Heart left ventricle (tissue), 13 donors: Measurements from ENCODE around the gene TMEM128.

Source experiments
- CTCF ChIP-seq, 12 donors: fragments of 200-600 bp; sonication (generic) in 4 of 12; IDR thresholded peaks; one replicate each; pipeline versions ENCODE4 v1.5.0 to v1.8.0; 2018 to 2022; ENCODE audit warnings: antibody characterized with exemption in 12 of 12, mild to moderate bottlenecking in 5 of 12
- POLR2A ChIP-seq, 2 donors: fragments of 450-650 bp; IDR thresholded peaks; one replicate each; pipeline ENCODE4 v1.6.1; 2017; ENCODE audit warnings: antibody characterized with exemption in 2 of 2, mild to moderate bottlenecking in 2 of 2, moderate library complexity in 2 of 2
- donor health status: ischemic (EF 13 %, LVEDD 7.1; RV severe dilation, severe dysfunction).
- donor health status: DM: no; HTN: yes; CAD: no.
- donor health status: DM: no; HTN: no; CAD: no.
- donor health status: ischemic (EF 25% LVEDD 6.9; RV normal size, moderate dysfunction).
- donor health status: ischemic (EF 25% LVEDD 5.7; RV mildly dilated, moderate dysfunction).
- donor health status: ischemic (EF 35%, LVEDD 5.7; RV mildly dilated, moderate dysfunction).
- donor health status: nonischemic (EF 11% LVEDD 7.7; RV severe dilation, severe dysfunction).
- donor health status: DM: yes; HTN: yes; CAD: no.
- donor health status: PGD.
- donor health status: ischemic (EF 29% LVEDD 5.4; RV normal size, mild dysfunction).
- donor health status: nonischemic (EF 23%, LVEDD 6.1; RV moderate dilation, normal function).

GRCh38 chr4:4269331-4269731, 21.3 kb upstream of the TMEM128 start:
- TF ChIP-seq CTCF (IDR thresholded peaks at IDR 0.05) (no peak), POLR2A (IDR thresholded peaks at IDR 0.05) (no peak)
